CD4-positive, alpha-beta T cell treated with Interleukin-6 for 4 hours (primary cell): ENCODE measurements around the gene CHCHD6.

ENCODE experiments used
- DNase-seq: peaks from one replicate; pipeline ENCODE4 v3.0.0-alpha.2; 2020; ENCODE audit warnings: mixed read lengths

CHCHD6 gene

GRCh38 chr3:126998320-126998719, 294.3 kb downstream of the CHCHD6 start:
- no peak for DNase-seq

GRCh38 chr3:126998728-126999127, 294.7 kb downstream of the CHCHD6 start:
- DNase-seq = no peak

GRCh38 chr3:126999383-126999782, 295.3 kb downstream of the CHCHD6 start:
- no peak for DNase-seq

DNA sequence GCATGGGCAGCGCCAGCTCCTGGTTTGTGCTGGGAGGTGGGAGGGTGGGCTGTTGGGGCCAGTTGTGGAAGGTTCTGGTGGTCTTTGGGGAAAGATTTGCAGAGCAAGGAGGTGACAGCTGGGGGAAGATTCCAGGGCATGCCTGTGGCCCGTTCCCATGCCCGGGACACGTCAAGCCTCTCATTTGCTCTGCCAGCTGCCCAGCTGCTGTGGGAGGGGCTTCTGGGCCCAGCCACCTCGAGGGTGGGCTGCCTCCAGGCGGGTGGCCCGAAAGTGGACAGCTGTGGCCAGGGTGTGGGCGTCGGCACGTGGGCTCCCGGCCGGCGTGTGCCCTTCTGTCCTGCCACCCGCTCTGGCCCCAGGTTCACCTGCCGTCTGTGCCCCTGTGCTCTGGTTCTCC, 296.1 kb downstream of the CHCHD6 start:
- no peak for DNase-seq

- no peak for DNase-seq
Observed at GRCh38 chr3:127000761-127001160, 296.7 kb downstream of the CHCHD6 start.

DNA sequence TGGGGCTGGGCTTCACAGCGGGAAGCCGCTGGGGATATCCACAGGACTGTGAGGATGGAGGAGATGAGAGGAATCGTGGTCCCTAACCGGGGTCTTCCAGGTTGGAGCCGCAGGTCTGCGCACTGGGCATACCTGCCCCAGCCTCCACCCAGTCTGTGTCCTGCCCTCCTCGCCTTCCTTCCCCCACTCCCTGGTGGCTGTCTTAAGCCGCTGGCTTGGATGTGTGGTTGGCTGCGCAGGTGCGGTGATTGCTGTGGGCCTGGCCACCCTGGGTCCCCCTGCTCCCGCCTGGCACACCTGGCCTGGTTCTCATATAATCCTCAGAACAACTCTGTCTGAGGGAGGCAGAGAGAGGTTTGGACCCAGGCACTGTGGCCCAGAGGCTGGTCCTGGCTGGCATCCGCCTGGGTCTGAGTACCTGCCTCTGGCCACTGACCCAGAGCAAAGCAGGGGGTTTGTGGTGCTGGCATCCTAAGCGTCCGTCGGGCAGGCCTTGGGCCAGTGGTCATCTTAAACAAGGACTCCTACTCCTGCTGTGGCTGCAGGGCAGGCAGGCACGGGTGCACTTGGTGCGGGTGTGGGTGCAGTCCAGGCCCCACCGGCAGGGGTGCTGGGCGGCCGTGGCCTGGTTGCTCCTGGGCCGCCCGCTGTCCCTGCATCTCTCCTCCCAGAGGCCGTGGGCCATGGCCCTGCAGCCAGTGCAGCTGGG, 297.6 kb downstream of the CHCHD6 start:
- no peak for DNase-seq

- DNase-seq = no peak
Observed at GRCh38 chr3:127002195-127003174, 298.4 kb downstream of the CHCHD6 start.

DNA sequence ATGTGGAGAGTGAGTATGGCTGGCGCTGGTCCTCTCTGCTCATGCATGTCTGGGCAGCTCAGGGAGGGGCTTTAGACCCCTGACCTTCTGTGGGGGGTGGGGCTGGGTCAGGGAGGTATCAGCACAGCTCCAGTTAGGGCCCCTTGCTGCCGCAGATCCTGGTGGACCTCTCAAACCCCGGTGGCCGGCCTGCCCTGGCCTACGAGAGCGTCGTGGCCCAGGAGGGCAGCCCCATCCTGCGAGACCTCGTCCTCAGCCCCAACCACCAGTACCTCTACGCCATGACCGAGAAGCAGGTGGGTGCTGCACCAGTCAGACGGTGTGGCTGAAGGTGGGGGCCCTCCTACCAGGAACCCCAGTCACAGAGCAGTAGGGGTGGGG, 299.1 kb downstream of the CHCHD6 start:
- no peak for DNase-seq

GRCh38 chr3:127003601-127004280, 299.7 kb downstream of the CHCHD6 start:
- no peak for DNase-seq

GRCh38 chr3:127004641-127005397, 300.8 kb downstream of the CHCHD6 start:
- no peak for DNase-seq

GRCh38 chr3:127005864-127006500, 301.9 kb downstream of the CHCHD6 start:
- no peak for DNase-seq

- no peak for DNase-seq
Observed at GRCh38 chr3:127006781-127007436, 302.9 kb downstream of the CHCHD6 start.

- DNase-seq = no peak
Observed at GRCh38 chr3:127008236-127008635, 304.2 kb downstream of the CHCHD6 start.

- no peak for DNase-seq
Observed at GRCh38 chr3:127009531-127009930, 305.5 kb downstream of the CHCHD6 start.
